IMR-90 (cell line): Measurements from ENCODE around the gene TBC1D10B. TPM values are rescaled to one million over a fixed set of nuclear protein-coding genes. Genes with fewer than 3 reads are reported as not detected.

Experiments
- ATAC-seq: fragments of 200-7000 bp; cut with Tn5 transposase; 2 replicates; pipeline ENCODE4 v1.9.1; 2020; ENCODE audit warnings: low read depth, mild to moderate bottlenecking, moderate library complexity
- BruUV-seq: library from RNA; stranded (reverse); fragments of 400-500 nt; replicated peaks from 2 replicates; lab custom pipeline; 2021; lab: Mats Ljungman, UMichigan
- CTCF ChIA-PET: fragments of 300-600 bp; formaldehyde crosslinking; extraction: SDS; loops from one replicate; lab custom pipeline; 2021; ENCODE audit warnings: antibody characterized with exemption; lab: Yijun Ruan, JAX
- POLR2A ChIA-PET: fragments of 300-600 bp; sonication (Branson Sonifier 250); formaldehyde crosslinking; loops from one replicate; lab custom pipeline; 2022; ENCODE audit warnings: antibody characterized with exemption; ENCODE audit not compliant: unreplicated experiment; lab: Charles Lee
- DNase-seq: peaks from one replicate; pipeline ENCODE4 v3.0.0; 2013
- H2AFZ ChIP-seq: replicated peaks from 2 replicates; pipeline ENCODE3; 2013; ENCODE audit warnings: low read length, mild to moderate bottlenecking; ENCODE audit not compliant: poor library complexity
- H2AK5ac ChIP-seq: 2 replicates; pipeline ENCODE4 v1.6.1; 2013; ENCODE audit warnings: low read depth, low read length, inconsistent platforms
- H2AK9ac ChIP-seq: replicated peaks from 2 replicates; pipeline ENCODE3; 2013; ENCODE audit warnings: mild to moderate bottlenecking, low read depth, low read length, moderate library complexity; ENCODE audit not compliant: poor library complexity
- H2BK120ac ChIP-seq: 2 replicates; pipeline ENCODE4 v1.6.1; 2013; ENCODE audit warnings: low read depth, low read length, inconsistent platforms
- H2BK15ac ChIP-seq: 3 replicates; pipeline ENCODE4 v1.6.1; 2013; ENCODE audit warnings: low read depth, low read length, inconsistent platforms
- H2BK20ac ChIP-seq: 2 replicates; pipeline ENCODE4 v1.6.1; 2013; ENCODE audit warnings: low read depth, mild to moderate bottlenecking, inconsistent platforms, low read length, moderate library complexity
- H2BK5ac ChIP-seq: 2 replicates; pipeline ENCODE4 v1.6.1; 2013; ENCODE audit warnings: mild to moderate bottlenecking, low read depth, low read length, inconsistent platforms; ENCODE audit not compliant: poor library complexity, severe bottlenecking
- H3K14ac ChIP-seq: replicated peaks from 2 replicates; pipeline ENCODE4 v1.6.1; 2013; ENCODE audit warnings: low read depth, low read length, inconsistent platforms
- H3K18ac ChIP-seq: 2 replicates; pipeline ENCODE4 v1.6.1; 2013; ENCODE audit warnings: low read depth, low read length, control low read depth
- H3K23ac ChIP-seq: 2 replicates; pipeline ENCODE4 v1.6.1; 2013; ENCODE audit warnings: low read depth, low read length, inconsistent platforms
- H3K27ac ChIP-seq: 2 replicates; pipeline ENCODE4 v1.5.1; 2013; ENCODE audit warnings: mild to moderate bottlenecking, control low read depth, low read length; ENCODE audit not compliant: insufficient read depth
- H3K27me3 ChIP-seq: 2 replicates; pipeline ENCODE4 v1.6.1; 2013; ENCODE audit warnings: low read length; ENCODE audit not compliant: control insufficient read depth, insufficient read depth
- H3K36me3 ChIP-seq: 2 replicates; pipeline ENCODE4 v1.6.1; 2013; ENCODE audit warnings: low read length, mixed read lengths; ENCODE audit not compliant: control insufficient read depth, insufficient read depth
- H3K4ac ChIP-seq: 2 replicates; pipeline ENCODE4 v1.6.1; 2013; ENCODE audit warnings: low read depth, low read length, inconsistent platforms
- H3K4me1 ChIP-seq: 2 replicates; pipeline ENCODE4 v1.6.1; 2013; ENCODE audit warnings: low read length, mixed read lengths; ENCODE audit not compliant: control insufficient read depth, insufficient read depth
- H3K4me2 ChIP-seq: 2 replicates; pipeline ENCODE4 v1.6.1; 2013; ENCODE audit warnings: low read depth, mild to moderate bottlenecking, control low read depth, low read length, moderate library complexity
- H3K4me3 ChIP-seq: 2 replicates; pipeline ENCODE4 v1.5.1; 2013; ENCODE audit warnings: low read depth, mild to moderate bottlenecking, control low read depth, low read length, moderate library complexity; ENCODE audit not compliant: insufficient read depth
- H3K56ac ChIP-seq: 2 replicates; pipeline ENCODE4 v1.6.1; 2013; ENCODE audit warnings: low read length, inconsistent platforms; ENCODE audit not compliant: insufficient read depth; ENCODE audit errors: extremely low read depth
- H3K79me1 ChIP-seq, 2 experiments: 2 replicates each; pipeline ENCODE4 v1.6.1; 2013; ENCODE audit warnings: low read length in 2 of 2, inconsistent platforms in 1 of 2, low read depth in 1 of 2
- H3K9ac ChIP-seq: 2 replicates; pipeline ENCODE4 v1.6.1; 2013; ENCODE audit warnings: low read depth, low read length, control low read depth
- H3K9me1 ChIP-seq: 2 replicates; pipeline ENCODE4 v1.6.1; 2013; ENCODE audit warnings: low read length, inconsistent platforms; ENCODE audit not compliant: insufficient read depth
- H3K9me3 ChIP-seq: 2 replicates; pipeline ENCODE4 v1.6.1; 2013; ENCODE audit warnings: low read length; ENCODE audit not compliant: control insufficient read depth, insufficient read depth
- H4K20me1 ChIP-seq: 2 replicates; pipeline ENCODE4 v1.6.1; 2013; ENCODE audit warnings: low read length, inconsistent platforms; ENCODE audit not compliant: insufficient read depth
- H4K5ac ChIP-seq: 2 replicates; pipeline ENCODE4 v1.6.1; 2013; ENCODE audit warnings: mild to moderate bottlenecking, low read depth, low read length, control low read depth
- H4K8ac ChIP-seq, 2 experiments: 2 replicates each; pipeline ENCODE4 v1.6.1; 2013; ENCODE audit warnings: low read depth in 2 of 2, low read length in 2 of 2, control low read depth in 1 of 2, inconsistent platforms in 1 of 2
- H4K91ac ChIP-seq: 2 replicates; pipeline ENCODE4 v1.6.1; 2013; ENCODE audit warnings: low read depth, low read length, inconsistent platforms; ENCODE audit not compliant: insufficient read depth
- BHLHE40 ChIP-seq: fragments of 150-350 bp; IDR thresholded peaks from 2 replicates; pipeline ENCODE4 v1.6.1; 2016; ENCODE audit warnings: mild to moderate bottlenecking, low read depth, low read length
- CEBPB ChIP-seq: IDR thresholded peaks from 2 replicates; pipeline ENCODE4 v1.6.1; 2012; ENCODE audit warnings: low read depth, low read length, improper control_type of control experiment
- FOS ChIP-seq: fragments of 150-350 bp; IDR thresholded peaks from 2 replicates; pipeline ENCODE4 v1.6.1; 2016; ENCODE audit warnings: low read depth, low read length
- MAFK ChIP-seq: IDR thresholded peaks from 2 replicates; pipeline ENCODE4 v1.6.1; 2012; ENCODE audit warnings: low read depth, low read length, improper control_type of control experiment
- MAZ ChIP-seq: IDR thresholded peaks from 2 replicates; pipeline ENCODE4 v1.6.1; 2012; ENCODE audit warnings: low read depth, mild to moderate bottlenecking, low read length, improper control_type of control experiment, moderate library complexity, borderline replicate concordance
- MXI1 ChIP-seq: IDR thresholded peaks from 2 replicates; pipeline ENCODE4 v1.6.1; 2012; ENCODE audit warnings: low read depth, mild to moderate bottlenecking, low read length, moderate library complexity, borderline replicate concordance
- NFE2L2 ChIP-seq: fragments of 150-350 bp; IDR thresholded peaks from 2 replicates; pipeline ENCODE4 v1.6.1; 2016; ENCODE audit warnings: low read depth, mild to moderate bottlenecking, low read length
- POLR2A ChIP-seq: IDR thresholded peaks from 2 replicates; pipeline ENCODE4 v1.6.1; 2012; ENCODE audit warnings: mild to moderate bottlenecking, low read depth, low read length
- RAD21 ChIP-seq: IDR thresholded peaks from 2 replicates; pipeline ENCODE4 v1.6.1; 2012; ENCODE audit warnings: low read length, improper control_type of control experiment
- RCOR1 ChIP-seq: IDR thresholded peaks from 2 replicates; pipeline ENCODE4 v1.6.1; 2012; ENCODE audit warnings: mild to moderate bottlenecking, low read length, improper control_type of control experiment; ENCODE audit not compliant: insufficient replicate concordance
- RFX5 ChIP-seq: IDR thresholded peaks from 2 replicates; pipeline ENCODE4 v1.8.0; 2012; ENCODE audit warnings: low read depth, mild to moderate bottlenecking, low read length, moderate library complexity
- SMC3 ChIP-seq: fragments of 150-350 bp; IDR thresholded peaks from 2 replicates; pipeline ENCODE4 v1.6.1; 2016; ENCODE audit warnings: low read depth, mild to moderate bottlenecking, antibody characterized with exemption, low read length, moderate library complexity
- WGBS, 2 experiments: methylation state at CpG; one replicate each; pipeline versions ENCODE4 v1.1.5 to v1.1.7; 2013; ENCODE audit warnings: missing lambda C conversion rate in 2 of 2; ENCODE audit not compliant: insufficient read length in 1 of 2; ENCODE audit errors: extremely low coverage in 2 of 2; 5-methylcytosine and 5-hydroxymethylcytosine counted together
- dilution Hi-C: fragments of 300-500 bp; cut with HindIII; formaldehyde crosslinking; loops from one replicate; pipeline ENCODE4 v1.14.3; 2018; ENCODE audit warnings: low sequenced_read_pairs; ENCODE audit not compliant: unreplicated experiment
- in situ Hi-C: fragments of 300-500 bp; cut with MboI; formaldehyde crosslinking; loops from 3 replicates; pipeline ENCODE4 v1.14.3; 2019; ENCODE audit warnings: low sequenced_read_pairs, inconsistent platforms, mixed read lengths
- intact Hi-C: fragments of 100-400 bp; cut with micrococcal nuclease; formaldehyde crosslinking; loops from 2 replicates; pipeline ENCODE4 v1.10.0; 2022
- polyA plus RNA-seq, 3 experiments: library from polyadenylated mRNA; depleted of rRNA; stranded (reverse); fragments of >200 nt; gene quantifications; 2 replicates each; pipeline ENCODE4 v1.2.3, GENCODE V29; 2012; ENCODE audit warnings: low replicate concordance in 1 of 3
- total RNA-seq: library from RNA; depleted of rRNA; stranded (reverse); fragments of >200 nt; gene quantifications from 2 replicates; pipeline ENCODE4 v1.2.3, GENCODE V29; 2012
- TF ChIP-seq, protein P1 (sequence below): conservative IDR thresholded peaks from 2 replicates; pipeline ENCODE4 v1.5.1; 2012; ENCODE audit warnings: mild to moderate bottlenecking, low read depth, low read length, improper control_type of control experiment
- TF ChIP-seq, protein P2 (sequence below): fragments of 150-350 bp; IDR thresholded peaks from 2 replicates; pipeline ENCODE4 v1.6.1; 2016; ENCODE audit warnings: low read depth, mild to moderate bottlenecking, low read length, moderate library complexity, borderline replicate concordance
- TF ChIP-seq, protein P3 (sequence below): fragments of 150-350 bp; IDR thresholded peaks from 2 replicates; pipeline ENCODE4 v1.6.1; 2017; ENCODE audit warnings: mild to moderate bottlenecking, antibody characterized with exemption, low read length, low read depth

TBC1D10B gene
- total and polyA plus RNA-seq, 2 of the 4 experiments (the other 2 are of a cell fraction) = 8.4 to 24.9 TPM

GRCh38 chr16:30350134-30350871 is 20.0 kb downstream of the TBC1D10B start:
- no peak overlapping the region for H4K8ac ChIP-seq
- dilution Hi-C loops (no loop called here), in situ Hi-C loops (no loop called here), intact Hi-C loops (no loop called here)
- POLR2A ChIA-PET = interaction anchor here (0.6 kb wide), 1 partner anchor 9 kb away, joined by 4 read pairs; no protein-coding TSS in a partner anchor
- CTCF ChIA-PET = interaction anchor here (0.7 kb wide), 1 partner anchor 9 kb away, joined by 4 read pairs; no protein-coding TSS in a partner anchor
- H3K4ac ChIP-seq = no peak overlapping the region
- H3K56ac ChIP-seq = no peak overlapping the region
- ATAC-seq = no peak
- H3K4me2 ChIP-seq = no peak overlapping the region
- no peak overlapping the region for H3K18ac ChIP-seq
- H3K9ac ChIP-seq = no peak overlapping the region
- H2BK5ac ChIP-seq = no peak overlapping the region
- H4K5ac ChIP-seq = no peak overlapping the region
- no peak overlapping the region for H2AK9ac ChIP-seq
- no peak overlapping the region for H3K14ac ChIP-seq
- H3K27me3 ChIP-seq = no peaks in the 10 kb centered on the region
- H4K91ac ChIP-seq = no peak overlapping the region
- H2BK15ac ChIP-seq = no peak overlapping the region
- H3K27ac ChIP-seq = no peak overlapping the region
- H2BK120ac ChIP-seq = no peak overlapping the region
- WGBS, 2 experiments = no CpG with 5 or more reads among the region's 3 CpGs
- peaks cover 2% of the 10 kb centered on the region; the same call in 1 of the 2 replicates for H3K9me1 ChIP-seq
- no peaks in the 10 kb centered on the region for H3K9me3 ChIP-seq
- H3K4me3 ChIP-seq = no peak overlapping the region
- no peak overlapping the region for H2AK5ac ChIP-seq
- no peak overlapping the region for H3K23ac ChIP-seq
- H3K4me1 ChIP-seq = peaks cover 3% of the 10 kb centered on the region; the same call in 1 of the 2 replicates
- no peak for DNase-seq
- no peak overlapping the region for H2BK20ac ChIP-seq
- peaks cover 17% of the 10 kb centered on the region; the same call in 1 of the 2 replicates for H4K20me1 ChIP-seq
- no TSS peak for BruUV-seq
- H2AFZ ChIP-seq = no peak overlapping the region
- peaks cover 27% of the 10 kb centered on the region for H3K36me3 ChIP-seq
- peaks cover 0 to 56% of the 10 kb centered on the region in 2 experiments; a peak in 2 of 4 replicates for H3K79me1 ChIP-seq
- TF ChIP-seq MAZ = no peak
- TF ChIP-seq CEBPB = no peak
- no peak for TF ChIP-seq BHLHE40
- no peak for TF ChIP-seq POLR2A
- TF ChIP-seq SMC3 = no peak
- no peak for TF ChIP-seq RAD21
- TF ChIP-seq, protein P1, sequence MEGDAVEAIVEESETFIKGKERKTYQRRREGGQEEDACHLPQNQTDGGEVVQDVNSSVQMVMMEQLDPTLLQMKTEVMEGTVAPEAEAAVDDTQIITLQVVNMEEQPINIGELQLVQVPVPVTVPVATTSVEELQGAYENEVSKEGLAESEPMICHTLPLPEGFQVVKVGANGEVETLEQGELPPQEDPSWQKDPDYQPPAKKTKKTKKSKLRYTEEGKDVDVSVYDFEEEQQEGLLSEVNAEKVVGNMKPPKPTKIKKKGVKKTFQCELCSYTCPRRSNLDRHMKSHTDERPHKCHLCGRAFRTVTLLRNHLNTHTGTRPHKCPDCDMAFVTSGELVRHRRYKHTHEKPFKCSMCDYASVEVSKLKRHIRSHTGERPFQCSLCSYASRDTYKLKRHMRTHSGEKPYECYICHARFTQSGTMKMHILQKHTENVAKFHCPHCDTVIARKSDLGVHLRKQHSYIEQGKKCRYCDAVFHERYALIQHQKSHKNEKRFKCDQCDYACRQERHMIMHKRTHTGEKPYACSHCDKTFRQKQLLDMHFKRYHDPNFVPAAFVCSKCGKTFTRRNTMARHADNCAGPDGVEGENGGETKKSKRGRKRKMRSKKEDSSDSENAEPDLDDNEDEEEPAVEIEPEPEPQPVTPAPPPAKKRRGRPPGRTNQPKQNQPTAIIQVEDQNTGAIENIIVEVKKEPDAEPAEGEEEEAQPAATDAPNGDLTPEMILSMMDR = no peak
- TF ChIP-seq FOS = no peak
- no peak for TF ChIP-seq RCOR1
- TF ChIP-seq RFX5 = no peak
- no peak for TF ChIP-seq MAFK
- TF ChIP-seq, protein P2, sequence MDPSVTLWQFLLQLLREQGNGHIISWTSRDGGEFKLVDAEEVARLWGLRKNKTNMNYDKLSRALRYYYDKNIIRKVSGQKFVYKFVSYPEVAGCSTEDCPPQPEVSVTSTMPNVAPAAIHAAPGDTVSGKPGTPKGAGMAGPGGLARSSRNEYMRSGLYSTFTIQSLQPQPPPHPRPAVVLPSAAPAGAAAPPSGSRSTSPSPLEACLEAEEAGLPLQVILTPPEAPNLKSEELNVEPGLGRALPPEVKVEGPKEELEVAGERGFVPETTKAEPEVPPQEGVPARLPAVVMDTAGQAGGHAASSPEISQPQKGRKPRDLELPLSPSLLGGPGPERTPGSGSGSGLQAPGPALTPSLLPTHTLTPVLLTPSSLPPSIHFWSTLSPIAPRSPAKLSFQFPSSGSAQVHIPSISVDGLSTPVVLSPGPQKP = no peak
- no peak for TF ChIP-seq MXI1
- TF ChIP-seq, protein P3, sequence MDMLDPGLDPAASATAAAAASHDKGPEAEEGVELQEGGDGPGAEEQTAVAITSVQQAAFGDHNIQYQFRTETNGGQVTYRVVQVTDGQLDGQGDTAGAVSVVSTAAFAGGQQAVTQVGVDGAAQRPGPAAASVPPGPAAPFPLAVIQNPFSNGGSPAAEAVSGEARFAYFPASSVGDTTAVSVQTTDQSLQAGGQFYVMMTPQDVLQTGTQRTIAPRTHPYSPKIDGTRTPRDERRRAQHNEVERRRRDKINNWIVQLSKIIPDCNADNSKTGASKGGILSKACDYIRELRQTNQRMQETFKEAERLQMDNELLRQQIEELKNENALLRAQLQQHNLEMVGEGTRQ = no peak
- no peak for TF ChIP-seq NFE2L2
